DND-41 (cell line): ENCODE measurements around the gene HDLBP.

Source experiments
- ATAC-seq: fragments of 200-7000 bp; cut with Tn5 transposase; 3 replicates; pipeline ENCODE4 v1.9.1; 2021; ENCODE audit warnings: low read depth; ENCODE audit not compliant: insufficient read depth
- DNase-seq: peaks from one replicate; pipeline ENCODE4 v3.0.0-alpha.2; 2020
- H2AFZ ChIP-seq: 2 replicates; pipeline ENCODE4 v1.6.0; 2012; ENCODE audit warnings: low read depth, low read length
- H3K27ac ChIP-seq: 2 replicates; pipeline ENCODE4 v1.5.1; 2012; ENCODE audit warnings: low read length, inconsistent platforms
- H3K27me3 ChIP-seq: fragments of 200-600 bp; sonication (generic); 2 replicates; pipeline ENCODE4 v1.6.0; 2012; ENCODE audit warnings: low read length, mild to moderate bottlenecking, inconsistent platforms; ENCODE audit not compliant: insufficient read depth, poor library complexity
- H3K36me3 ChIP-seq: 2 replicates; pipeline ENCODE4 v1.5.1; 2012; ENCODE audit warnings: low read length, inconsistent platforms; ENCODE audit not compliant: insufficient read depth
- H3K4me1 ChIP-seq: 2 replicates; pipeline ENCODE4 v1.5.1; 2012; ENCODE audit warnings: mild to moderate bottlenecking, low read length; ENCODE audit not compliant: insufficient read depth
- H3K4me2 ChIP-seq: 2 replicates; pipeline ENCODE4 v1.6.0; 2012; ENCODE audit warnings: mild to moderate bottlenecking, moderate library complexity, low read length, inconsistent platforms; ENCODE audit not compliant: insufficient read depth
- H3K4me3 ChIP-seq, 2 experiments: fragments of 200-600 bp in 1 of 2; shearing (Covaris generic) in 1 of 2; 2 replicates each; pipeline ENCODE4 v1.5.1; 2012 to 2016; ENCODE audit warnings: inconsistent platforms in 2 of 2, low read length in 2 of 2, mild to moderate bottlenecking in 2 of 2, low read depth in 1 of 2, moderate library complexity in 1 of 2
- H3K79me2 ChIP-seq: 2 replicates; pipeline ENCODE4 v1.6.0; 2012; ENCODE audit warnings: low read length, inconsistent platforms; ENCODE audit not compliant: insufficient read depth
- H3K9ac ChIP-seq: 2 replicates; pipeline ENCODE4 v1.6.0; 2012; ENCODE audit warnings: low read depth, mild to moderate bottlenecking, inconsistent platforms, low read length, moderate library complexity
- H3K9me3 ChIP-seq: 2 replicates; pipeline ENCODE4 v1.5.1; 2012; ENCODE audit warnings: low read length, moderate library complexity, mild to moderate bottlenecking, inconsistent platforms; ENCODE audit not compliant: insufficient read depth, severe bottlenecking
- H4K20me1 ChIP-seq: 2 replicates; pipeline ENCODE4 v1.6.0; 2012; ENCODE audit warnings: low read length; ENCODE audit not compliant: insufficient read depth
- EZH2 ChIP-seq: IDR thresholded peaks from 3 replicates; pipeline ENCODE4 v1.6.1; 2012; ENCODE audit warnings: borderline replicate concordance, low read depth, mild to moderate bottlenecking, moderate library complexity, low read length, inconsistent platforms; ENCODE audit not compliant: severe bottlenecking
- TF ChIP-seq, protein P1 (sequence below): IDR thresholded peaks from 2 replicates; pipeline ENCODE4 v1.5.1; 2012; ENCODE audit warnings: borderline replicate concordance, low read length, moderate library complexity, mild to moderate bottlenecking; ENCODE audit not compliant: poor library complexity, severe bottlenecking; ENCODE audit errors: extremely low read depth

Gene HDLBP

DNA sequence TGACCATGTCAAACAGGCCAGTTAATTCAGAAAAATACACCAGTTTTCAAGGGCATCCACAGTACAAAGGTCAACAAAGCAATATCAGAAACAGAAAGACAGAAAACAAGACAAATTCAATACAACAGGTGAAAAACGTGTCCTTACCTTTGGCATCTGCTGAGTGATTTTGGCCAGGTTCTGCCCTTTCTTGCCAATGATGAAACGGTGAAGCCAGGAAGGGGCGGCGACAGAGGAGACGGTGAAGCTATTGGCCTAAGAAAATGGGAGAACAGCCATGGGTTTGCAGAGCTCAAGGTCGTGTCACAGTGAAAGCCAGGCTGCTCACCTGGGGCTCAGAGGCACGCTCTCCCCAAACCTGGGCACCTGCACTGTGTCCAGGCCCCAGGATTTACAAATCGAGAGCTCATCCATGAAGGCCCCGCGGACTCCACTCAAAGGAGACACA lies 60.5 kb downstream of the HDLBP start:
- no peaks in the 10 kb centered on the region for H3K4me1 ChIP-seq
- ATAC-seq (no peak), DNase-seq (no peak)
- TF ChIP-seq EZH2 = no peak
- TF ChIP-seq, protein P1, sequence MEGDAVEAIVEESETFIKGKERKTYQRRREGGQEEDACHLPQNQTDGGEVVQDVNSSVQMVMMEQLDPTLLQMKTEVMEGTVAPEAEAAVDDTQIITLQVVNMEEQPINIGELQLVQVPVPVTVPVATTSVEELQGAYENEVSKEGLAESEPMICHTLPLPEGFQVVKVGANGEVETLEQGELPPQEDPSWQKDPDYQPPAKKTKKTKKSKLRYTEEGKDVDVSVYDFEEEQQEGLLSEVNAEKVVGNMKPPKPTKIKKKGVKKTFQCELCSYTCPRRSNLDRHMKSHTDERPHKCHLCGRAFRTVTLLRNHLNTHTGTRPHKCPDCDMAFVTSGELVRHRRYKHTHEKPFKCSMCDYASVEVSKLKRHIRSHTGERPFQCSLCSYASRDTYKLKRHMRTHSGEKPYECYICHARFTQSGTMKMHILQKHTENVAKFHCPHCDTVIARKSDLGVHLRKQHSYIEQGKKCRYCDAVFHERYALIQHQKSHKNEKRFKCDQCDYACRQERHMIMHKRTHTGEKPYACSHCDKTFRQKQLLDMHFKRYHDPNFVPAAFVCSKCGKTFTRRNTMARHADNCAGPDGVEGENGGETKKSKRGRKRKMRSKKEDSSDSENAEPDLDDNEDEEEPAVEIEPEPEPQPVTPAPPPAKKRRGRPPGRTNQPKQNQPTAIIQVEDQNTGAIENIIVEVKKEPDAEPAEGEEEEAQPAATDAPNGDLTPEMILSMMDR = no peak
- peaks cover 91% of the 10 kb centered on the region for H3K36me3 ChIP-seq
- no peaks in the 10 kb centered on the region for H3K27me3 ChIP-seq
- 0 out of 2 replicates have a peak, but pooled peaks cover 5% of the 10 kb centered on the region for H4K20me1 ChIP-seq
- no peaks in the 10 kb centered on the region for H3K9me3 ChIP-seq
- no peak overlapping the region for H3K27ac ChIP-seq
- no peak overlapping the region for H3K4me2 ChIP-seq
- H3K79me2 ChIP-seq = no peaks in the 10 kb centered on the region
- no peak overlapping the region for H3K4me3 ChIP-seq
- H2AFZ ChIP-seq = no peak overlapping the region
- no peak overlapping the region for H3K9ac ChIP-seq

DNA sequence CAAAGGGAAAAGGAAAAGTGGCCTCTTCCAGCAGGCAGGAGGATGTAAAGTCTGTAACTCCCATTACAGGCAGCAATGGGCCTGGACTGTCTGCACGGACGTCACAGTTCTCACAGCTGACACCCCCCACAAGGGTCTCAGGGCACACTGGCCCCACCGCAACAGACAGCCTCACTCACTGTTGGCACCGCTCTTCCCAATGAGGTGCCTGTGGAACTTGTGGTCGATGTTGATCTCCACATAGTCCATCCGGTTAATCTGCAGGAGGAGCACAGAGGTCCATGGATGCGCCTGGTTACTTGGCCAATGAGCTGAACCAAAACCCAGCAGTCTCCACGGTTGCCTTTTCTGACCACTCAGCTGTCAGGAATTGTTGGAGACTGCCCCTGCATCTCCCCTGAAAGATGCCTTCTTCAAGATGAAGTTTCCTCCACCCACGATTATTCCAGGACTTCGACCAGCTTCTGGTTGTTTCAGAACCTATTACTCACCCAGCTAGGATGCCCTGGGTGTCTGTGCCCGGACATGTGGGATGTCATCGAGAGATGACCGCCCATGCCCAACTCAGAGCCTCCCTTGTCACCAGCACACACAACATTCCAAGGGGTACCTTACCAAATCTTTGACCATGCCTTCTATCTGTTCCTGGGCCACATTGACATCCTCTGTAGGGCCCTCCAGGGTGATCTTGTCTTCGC lies 62.5 kb downstream of the HDLBP start:
- no peak overlapping the region for H3K27ac ChIP-seq
- peaks cover 94% of the 10 kb centered on the region for H3K36me3 ChIP-seq
- DNase-seq (no peak), ATAC-seq (no peak)
- no peaks in the 10 kb centered on the region for H3K4me1 ChIP-seq
- no peaks in the 10 kb centered on the region for H3K27me3 ChIP-seq
- no peak overlapping the region for H2AFZ ChIP-seq
- H3K4me3 ChIP-seq = no peak overlapping the region
- H3K9ac ChIP-seq = no peak overlapping the region
- no peaks in the 10 kb centered on the region for H3K9me3 ChIP-seq
- TF ChIP-seq EZH2 = no peak
- TF ChIP-seq, protein P1 = no peak
- no peak overlapping the region for H3K4me2 ChIP-seq
- H3K79me2 ChIP-seq = no peaks in the 10 kb centered on the region
- H4K20me1 ChIP-seq = 0 out of 2 replicates have a peak, but pooled peaks cover 6% of the 10 kb centered on the region

- no peak overlapping the region for H3K4me3 ChIP-seq
- no peak overlapping the region for H2AFZ ChIP-seq
- H3K4me1 ChIP-seq = no peaks in the 10 kb centered on the region
- no peaks in the 10 kb centered on the region for H3K9me3 ChIP-seq
- no peak overlapping the region for H3K27ac ChIP-seq
- no peak overlapping the region for H3K9ac ChIP-seq
- peaks cover 93% of the 10 kb centered on the region for H3K36me3 ChIP-seq
- ATAC-seq (no peak), DNase-seq (no peak)
- TF ChIP-seq, protein P1 = no peak
- TF ChIP-seq EZH2 = no peak
- H3K79me2 ChIP-seq = no peaks in the 10 kb centered on the region
- H3K27me3 ChIP-seq = no peaks in the 10 kb centered on the region
- no peak overlapping the region for H3K4me2 ChIP-seq
- H4K20me1 ChIP-seq = 0 out of 2 replicates have a peak, but pooled peaks cover 6% of the 10 kb centered on the region
Measured at GRCh38 chr2:241249654-241250053, 65.8 kb downstream of the HDLBP start.
